Measurements from ENCODE around the gene ZNF544.
"Not testable (repeated sequence)": the region's sequence is repeated elsewhere in the genome, so short reads cannot be mapped to it uniquely, and the experiment has no call there.

Gene ZNF544

GRCh38 chr19:58305065-58305931, 76.6 kb downstream of the ZNF544 start, which contains the start of gene ERVK3-1:
TSS of gene ERVK3-1 (plus strand) at chr19:58305377. CDS start at chr19:58312169, 6,792 bp downstream.
- peak; percentile 94 for DNase-seq (ENCODE audit: low spot score)

GRCh38 chr19:58305932-58306323, 77.2 kb downstream of the ZNF544 start:
- no peak for DNase-seq (ENCODE audit: low spot score)

GRCh38 chr19:58307736-58308135, 79.0 kb downstream of the ZNF544 start:
- DNase-seq (ENCODE audit: low spot score) = no peak

- not testable (repeated sequence) for DNase-seq (ENCODE audit: low spot score)
These were observed 82.0 kb downstream of the ZNF544 start for GRCh38 chr19:58310685-58311084.

- no peak for DNase-seq (ENCODE audit: low spot score)
These were observed 82.7 kb downstream of the ZNF544 start for GRCh38 chr19:58311345-58311865.

All from ecto neural progenitor cell (in vitro differentiated cells).